Measurements from ENCODE around the gene GPRC5C. TPM values are rescaled to one million over a fixed set of nuclear protein-coding genes. Genes with fewer than 3 reads are reported as not detected.

GPRC5C gene
- total and polyA plus RNA-seq, 2 donors (not counting 3 experiments of a cell fraction or from before 2014, with no cell fraction given): not detected

DNA sequence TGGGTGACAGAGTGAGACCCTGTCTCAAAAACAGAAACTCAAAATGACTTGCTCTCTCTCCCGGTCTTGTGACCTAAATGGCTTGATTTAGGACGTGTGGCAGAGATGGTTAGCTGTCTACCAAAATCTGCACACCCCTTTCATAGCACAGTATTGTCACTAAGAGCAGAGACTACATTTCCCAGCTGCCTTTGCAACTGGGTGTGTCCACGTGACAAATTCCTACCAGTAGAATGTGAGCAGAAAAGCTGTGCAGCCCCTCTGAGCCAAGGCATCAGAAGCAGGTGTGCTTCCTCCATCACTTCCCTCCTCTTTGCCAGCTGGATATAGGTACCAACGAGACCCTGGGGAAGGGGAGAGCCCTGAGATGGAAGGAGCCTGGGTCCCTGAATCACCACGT is 39.0 kb upstream of the GPRC5C start:
- no peak overlapping the region for H3K9ac ChIP-seq (replicated peaks; ENCODE audit: extremely low read depth, insufficient read depth, low read length)
- BruUV-seq (replicated peaks): no TSS peak
- ChIA-PET POLR2A (no interaction called here), CTCF (interaction anchor here (5.3 kb wide), 1 partner anchor 13 kb away, joined by 32 read pairs; no protein-coding TSS in a partner anchor)
- no peak overlapping the region for H3K27ac ChIP-seq (ENCODE audit: insufficient read depth, low read depth, low read length)
- no peak overlapping the region for H2AFZ ChIP-seq (ENCODE audit: low read depth, low read length)
- FAIRE-seq (no peak), DNase-seq (ENCODE audit: low read depth, low spot score) (no peak)
- H3K4me2 ChIP-seq (ENCODE audit: insufficient read depth, low read length): no peak overlapping the region
- H3K9me3 ChIP-seq (replicated peaks; ENCODE audit: control insufficient read depth, insufficient read depth, low read length): no peaks in the 10 kb centered on the region
- intact Hi-C loops (cut with micrococcal nuclease) (no loop called here), dilution Hi-C loops (cut with MboI; ENCODE audit: extremely low pct_ligation_motif_present, low sequenced_read_pairs) (no loop called here)
- no peaks in the 10 kb centered on the region for H3K9me1 ChIP-seq (replicated peaks; ENCODE audit: control insufficient read depth, extremely low read depth, insufficient read depth, low read length)
- no peaks in the 10 kb centered on the region for H3K36me3 ChIP-seq (ENCODE audit: control insufficient read depth in 2 of 2, extremely low read depth in 1 of 2, insufficient read depth in 2 of 2, low read length in 2 of 2)
- no peaks in the 10 kb centered on the region for H4K20me1 ChIP-seq (replicated peaks; ENCODE audit: control insufficient read depth, extremely low read depth, insufficient read depth, low read length)
- no peaks in the 10 kb centered on the region for H3K27me3 ChIP-seq (ENCODE audit: control insufficient read depth in 2 of 2, insufficient read depth in 2 of 2, low read length in 2 of 2)
- no peaks in the 10 kb centered on the region for H3K4me1 ChIP-seq (ENCODE audit: control insufficient read depth, extremely low read depth, insufficient read depth, low read length)
- TF ChIP-seq FOS (IDR thresholded peaks at IDR 0.05; ENCODE audit: borderline replicate concordance, insufficient read depth, low read length): no peak
- TF ChIP-seq, protein P1, sequence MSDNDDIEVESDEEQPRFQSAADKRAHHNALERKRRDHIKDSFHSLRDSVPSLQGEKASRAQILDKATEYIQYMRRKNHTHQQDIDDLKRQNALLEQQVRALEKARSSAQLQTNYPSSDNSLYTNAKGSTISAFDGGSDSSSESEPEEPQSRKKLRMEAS (IDR thresholded peaks at IDR 0.05; ENCODE audit: insufficient read depth, insufficient read length): no peak
- TF ChIP-seq POLR2A (IDR thresholded peaks at IDR 0.05; ENCODE audit: low read depth, low read length): no peak
- no peak for TF ChIP-seq JUN (IDR thresholded peaks at IDR 0.05; ENCODE audit: borderline replicate concordance, insufficient read depth, insufficient read length, low read depth)
- no peak for TF ChIP-seq EZH2 (IDR thresholded peaks at IDR 0.05; ENCODE audit: borderline replicate concordance, low read depth, low read length, severe bottlenecking)
- TF ChIP-seq GATA2 (IDR thresholded peaks at IDR 0.05; ENCODE audit: insufficient read depth, insufficient read length, low read depth, low read length): no peak
- TF ChIP-seq, protein P2, sequence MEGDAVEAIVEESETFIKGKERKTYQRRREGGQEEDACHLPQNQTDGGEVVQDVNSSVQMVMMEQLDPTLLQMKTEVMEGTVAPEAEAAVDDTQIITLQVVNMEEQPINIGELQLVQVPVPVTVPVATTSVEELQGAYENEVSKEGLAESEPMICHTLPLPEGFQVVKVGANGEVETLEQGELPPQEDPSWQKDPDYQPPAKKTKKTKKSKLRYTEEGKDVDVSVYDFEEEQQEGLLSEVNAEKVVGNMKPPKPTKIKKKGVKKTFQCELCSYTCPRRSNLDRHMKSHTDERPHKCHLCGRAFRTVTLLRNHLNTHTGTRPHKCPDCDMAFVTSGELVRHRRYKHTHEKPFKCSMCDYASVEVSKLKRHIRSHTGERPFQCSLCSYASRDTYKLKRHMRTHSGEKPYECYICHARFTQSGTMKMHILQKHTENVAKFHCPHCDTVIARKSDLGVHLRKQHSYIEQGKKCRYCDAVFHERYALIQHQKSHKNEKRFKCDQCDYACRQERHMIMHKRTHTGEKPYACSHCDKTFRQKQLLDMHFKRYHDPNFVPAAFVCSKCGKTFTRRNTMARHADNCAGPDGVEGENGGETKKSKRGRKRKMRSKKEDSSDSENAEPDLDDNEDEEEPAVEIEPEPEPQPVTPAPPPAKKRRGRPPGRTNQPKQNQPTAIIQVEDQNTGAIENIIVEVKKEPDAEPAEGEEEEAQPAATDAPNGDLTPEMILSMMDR (IDR thresholded peaks at IDR 0.05; ENCODE audit: extremely low read depth in 1 of 2, insufficient read depth in 1 of 2, low read depth in 1 of 2, low read length in 2 of 2): no peak
- no peak for TF ChIP-seq MYC (IDR thresholded peaks at IDR 0.05; ENCODE audit: low read depth, low read length)
- TF ChIP-seq POLR2AphosphoS5 (IDR thresholded peaks at IDR 0.05; ENCODE audit: insufficient read depth, low read depth, low read length): no peak
- no peak overlapping the region for H3K4me3 ChIP-seq (replicated peaks in 1 of 3; ENCODE audit: insufficient read depth in 1 of 3, low read depth in 1 of 3, low read length in 3 of 3)
- no peaks in the 10 kb centered on the region for H3K79me2 ChIP-seq (ENCODE audit: control insufficient read depth, insufficient read depth, low read length)
